ENCODE data around the gene C2CD3.

The C2CD3 gene

GRCh38 chr11:74170694-74171629, at the start of gene C2CD3, which contains the start of gene PPME1:
Gene C2CD3, minus strand, starts transcription at chr11:74171002. Its CDS starts 210 bp downstream, at chr11:74170792.
Gene PPME1, plus strand, starts transcription at chr11:74171289. Its CDS starts 133 bp downstream, at chr11:74171422.
- DNase-seq (ENCODE audit: low read depth, low spot score) = peak; percentile 99

- DNase-seq (ENCODE audit: low read depth, low spot score) = no peak
Observed at GRCh38 chr11:74220376-74220775, 49.6 kb upstream of the C2CD3 start.

GRCh38 chr11:74212533-74212932, 41.7 kb upstream of the C2CD3 start:
- no peak for DNase-seq (ENCODE audit: low read depth, low spot score)

DNA sequence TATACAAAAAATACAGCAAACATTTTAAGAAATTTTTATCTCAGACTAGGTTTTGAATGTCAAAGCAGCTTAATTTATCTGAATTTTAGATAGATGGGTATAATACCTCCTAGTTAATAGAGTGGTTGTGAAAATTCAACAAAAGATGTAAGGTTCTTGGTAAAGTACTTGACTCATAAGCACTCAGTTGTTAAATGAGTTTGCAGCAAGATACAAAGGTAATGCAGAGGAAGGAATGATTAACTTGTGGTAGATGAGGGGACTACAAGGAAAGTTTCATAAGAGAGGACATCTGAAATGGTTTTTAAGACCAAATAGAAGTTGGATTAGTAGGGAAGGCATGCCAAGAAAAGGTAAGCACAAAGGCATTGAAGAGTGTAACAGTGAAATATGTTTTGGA, 37.7 kb upstream of the C2CD3 start:
- DNase-seq (ENCODE audit: low read depth, low spot score) = no peak

- DNase-seq (ENCODE audit: low read depth, low spot score) = no peak
Observed at GRCh38 chr11:74206746-74207145, 35.9 kb upstream of the C2CD3 start.

DNA sequence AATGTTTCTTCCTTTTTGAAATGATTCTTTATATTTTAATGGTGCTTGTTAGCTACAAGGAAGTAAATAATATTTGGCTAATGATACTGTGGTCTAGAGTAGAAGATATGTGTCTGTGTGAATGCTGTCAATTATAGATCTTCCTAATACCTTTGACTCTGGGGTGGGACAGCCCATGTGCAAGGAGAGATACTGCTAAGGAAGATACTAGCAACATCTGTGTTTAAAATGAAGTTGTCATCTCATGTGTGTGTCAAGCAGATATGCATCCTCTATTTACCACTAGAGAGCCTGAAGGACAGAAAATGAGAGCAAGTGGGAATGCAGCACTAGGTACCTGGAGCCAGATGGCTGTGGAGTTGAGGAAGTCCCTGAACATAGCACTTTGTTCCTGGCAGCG, 34.4 kb upstream of the C2CD3 start:
- DNase-seq (ENCODE audit: low read depth, low spot score) = no peak

DNA sequence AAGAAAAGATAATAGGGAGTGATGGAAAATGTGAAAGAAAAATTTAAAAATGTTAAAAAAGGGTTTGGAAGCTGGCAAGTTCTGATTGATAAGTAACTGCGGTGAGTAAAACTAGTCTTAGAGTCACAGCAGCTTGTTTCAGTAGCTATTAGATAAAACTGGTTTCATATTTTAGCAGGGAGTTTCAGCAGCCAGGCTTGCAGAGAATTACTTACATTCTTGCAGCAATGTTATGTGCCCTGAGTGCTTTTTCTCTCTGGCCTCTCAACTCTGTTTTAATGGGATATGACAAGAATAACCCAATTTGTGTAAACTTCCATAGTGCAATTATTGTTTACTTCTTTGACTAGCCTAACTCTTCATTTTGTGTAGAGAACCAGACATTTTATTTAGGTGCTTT, 33.9 kb upstream of the C2CD3 start:
- no peak for DNase-seq (ENCODE audit: low read depth, low spot score)

- no peak for DNase-seq (ENCODE audit: low read depth, low spot score)
Observed at GRCh38 chr11:74203966-74204365, 33.2 kb upstream of the C2CD3 start.

DNA sequence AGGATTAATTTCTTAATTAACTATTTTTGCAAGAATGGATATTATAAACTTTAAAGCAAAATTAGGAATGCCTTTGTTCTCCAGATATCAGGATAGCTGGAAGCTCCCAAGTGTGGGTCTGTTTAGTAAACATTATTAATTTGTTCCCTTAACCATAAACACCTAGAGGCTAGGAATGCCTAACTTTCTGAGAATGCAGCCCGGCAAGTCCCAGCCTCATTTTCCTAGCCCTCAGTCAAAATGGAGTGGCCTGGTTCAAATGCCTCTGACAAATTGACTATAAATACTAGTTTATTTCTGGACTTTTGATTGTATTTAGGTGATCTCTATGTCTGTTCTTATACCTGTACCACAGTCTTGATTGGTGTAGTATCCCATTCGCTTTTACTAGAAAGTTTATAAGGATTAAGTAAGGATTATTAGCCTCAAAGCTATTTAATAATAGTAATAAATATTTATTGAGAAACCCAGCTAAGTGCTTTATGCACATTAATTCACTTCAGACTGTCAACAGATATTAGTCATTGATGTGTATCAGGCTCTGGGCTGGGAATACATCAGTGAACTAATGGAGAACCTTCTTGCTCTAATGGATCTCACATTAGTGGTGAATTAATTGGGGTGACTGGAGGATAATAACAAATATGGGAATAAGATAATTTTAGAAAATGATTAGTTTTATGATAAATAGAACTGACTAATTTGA, 26.1 kb upstream of the C2CD3 start:
- DNase-seq (ENCODE audit: low read depth, low spot score) = no peak

DNA sequence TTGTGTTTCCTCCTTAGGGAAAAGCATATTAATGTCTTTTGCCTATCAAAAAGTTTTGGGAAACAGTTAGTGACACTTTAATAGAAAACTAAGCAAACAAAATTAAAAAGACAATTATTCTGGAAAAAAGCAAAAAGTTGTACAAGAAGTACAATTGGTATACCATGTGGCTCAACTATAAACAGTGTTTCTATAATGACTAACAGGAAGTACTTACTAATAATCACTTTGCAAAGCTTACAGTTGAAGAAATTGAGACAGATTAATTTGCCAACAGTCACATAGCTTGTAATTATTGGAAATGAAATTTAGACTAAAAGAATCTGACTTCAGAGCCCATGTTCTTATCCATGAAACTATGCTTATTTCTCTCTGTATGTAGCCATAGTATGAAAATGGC, 25.0 kb upstream of the C2CD3 start:
- no peak for DNase-seq (ENCODE audit: low read depth, low spot score)

DNA sequence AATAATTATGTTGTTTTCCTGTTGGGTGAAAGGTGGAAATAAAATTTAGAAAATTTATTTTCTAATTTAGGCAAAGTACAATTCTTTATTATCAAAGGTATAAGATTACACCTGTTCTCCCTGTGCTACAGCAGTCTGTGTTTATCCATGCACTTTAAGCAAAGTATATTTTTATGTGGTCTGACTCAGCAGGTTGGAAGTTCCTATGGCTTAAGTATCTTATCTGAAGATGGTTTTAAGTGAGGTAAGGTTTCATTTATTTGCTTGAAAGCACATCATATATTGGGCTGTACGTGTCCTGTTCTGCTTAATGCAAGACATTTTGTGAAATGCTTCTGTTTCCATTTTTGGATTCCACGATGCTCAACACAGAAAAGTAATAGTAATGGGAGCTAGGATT, 14.9 kb upstream of the C2CD3 start:
- no peak for DNase-seq (ENCODE audit: low read depth, low spot score)

DNA sequence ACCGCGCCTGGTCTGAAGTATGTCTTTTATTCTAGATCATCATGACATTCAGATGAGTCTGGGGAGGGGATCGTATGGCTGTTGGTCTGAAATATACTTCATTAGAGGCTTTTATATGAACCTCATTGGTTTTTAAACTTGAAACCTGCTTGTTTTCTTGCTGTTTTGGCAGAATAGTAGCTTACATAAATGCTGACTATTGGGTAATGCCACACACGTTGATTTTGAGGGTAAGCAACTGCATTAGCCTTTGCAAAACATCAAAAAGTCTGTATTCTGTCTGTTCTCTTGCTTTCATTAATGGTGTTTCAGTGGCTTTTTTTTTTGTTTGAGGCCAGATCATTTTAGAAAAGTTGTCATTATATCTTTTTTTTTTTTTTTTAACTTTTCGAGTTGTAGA, 14.5 kb upstream of the C2CD3 start:
- no peak for DNase-seq (ENCODE audit: low read depth, low spot score)

DNA sequence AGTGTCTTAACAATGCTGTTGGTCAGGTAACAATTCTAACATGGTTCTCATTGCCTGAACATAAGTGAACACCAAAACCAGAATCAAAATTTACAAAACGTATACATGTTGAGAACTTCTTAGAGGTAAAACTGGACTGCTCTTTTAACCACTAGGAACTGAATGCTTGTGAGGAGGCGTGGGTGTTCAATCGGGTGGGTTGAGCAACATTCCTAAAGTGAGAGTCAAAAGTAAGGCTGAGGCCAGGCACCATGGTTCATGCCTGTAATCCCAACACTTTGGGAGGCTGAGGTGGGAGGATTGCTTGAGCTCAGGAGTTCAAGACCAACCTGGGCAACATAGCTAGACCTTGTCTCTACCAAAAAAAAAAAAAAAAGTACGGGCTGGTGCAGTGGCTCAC, 11.8 kb upstream of the C2CD3 start:
- no peak for DNase-seq (ENCODE audit: low read depth, low spot score)

- no peak for DNase-seq (ENCODE audit: low read depth, low spot score)
Observed at GRCh38 chr11:74179234-74180052, 8.6 kb upstream of the C2CD3 start.

DNA sequence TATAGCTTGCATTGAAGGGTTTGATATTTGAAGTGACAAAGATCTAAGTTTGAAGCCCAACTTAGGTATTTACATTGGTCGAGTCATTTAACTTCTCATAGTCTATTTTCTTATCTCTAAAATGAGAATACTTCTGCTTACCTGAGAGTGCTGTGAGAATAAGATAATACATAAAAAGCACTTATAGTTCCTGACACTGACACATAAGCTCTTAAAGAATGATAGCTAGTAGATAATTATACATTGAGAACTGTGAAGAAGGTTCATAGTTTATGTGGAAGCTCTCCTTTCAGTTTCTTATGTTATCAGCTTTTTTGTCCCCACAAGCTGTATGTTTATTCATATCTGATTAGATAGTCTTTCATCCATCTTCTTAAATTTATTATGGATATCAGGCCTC, 5.1 kb upstream of the C2CD3 start:
- no peak for DNase-seq (ENCODE audit: low read depth, low spot score)

- no peak for DNase-seq (ENCODE audit: low read depth, low spot score)
Observed at GRCh38 chr11:74171997-74172396, 1.2 kb upstream of the C2CD3 start.

- no peak for DNase-seq (ENCODE audit: low read depth, low spot score)
Observed at GRCh38 chr11:74171630-74171968, 797 bp upstream of the C2CD3 start.

GRCh38 chr11:74169738-74170458, 904 bp downstream of the C2CD3 start:
- no peak for DNase-seq (ENCODE audit: low read depth, low spot score)

DNA sequence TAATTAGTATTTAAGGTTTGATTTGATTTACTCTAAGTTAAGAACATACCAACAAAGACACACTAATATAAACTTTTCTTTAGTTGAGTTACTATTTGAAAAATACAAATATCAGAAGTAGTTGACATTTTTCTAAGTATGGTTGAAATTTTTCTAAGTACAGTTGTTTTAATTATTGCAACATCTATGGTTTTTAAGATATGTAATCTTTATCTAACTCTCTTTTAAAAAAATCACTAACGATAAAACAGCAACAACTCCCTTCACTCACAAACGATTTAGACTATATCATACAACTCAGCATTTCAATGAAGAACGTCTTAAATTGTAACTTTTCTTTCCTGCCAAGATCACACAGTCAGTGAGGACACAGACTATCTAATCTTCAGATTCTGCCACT, 2.0 kb downstream of the C2CD3 start:
- no peak for DNase-seq (ENCODE audit: low read depth, low spot score)

GRCh38 chr11:74162681-74163467, 7.9 kb downstream of the C2CD3 start:
- DNase-seq (ENCODE audit: low read depth, low spot score) = no peak

GRCh38 chr11:74159642-74160041, 11.2 kb downstream of the C2CD3 start:
- DNase-seq (ENCODE audit: low read depth, low spot score) = no peak
